Activated naive CD8-positive, alpha-beta T cell treated with anti-CD3 and anti-CD28 coated beads, Interleukin-2, amount 10 ng/mL, durations not matched to agents 7 days and 5 days (primary cell): ENCODE data around the gene SCLY. TPM values are rescaled to one million over a fixed set of nuclear protein-coding genes. Genes with fewer than 3 reads are reported as not detected.
"Not testable (repeated sequence)": the region's sequence is repeated elsewhere in the genome, so short reads cannot be mapped to it uniquely, and the experiment has no call there.

Experiments
- ATAC-seq: fragments of 150-1000 bp; cut with Tn5 transposase; one replicate; pipeline ENCODE4 v1.10.0; 2021; ENCODE audit warnings: low read depth, moderate library complexity
- POLR2A ChIA-PET: fragments of 350-600 bp; sonication (Branson Sonifier 250); formaldehyde crosslinking; loops from one replicate; lab custom pipeline; 2021; ENCODE audit warnings: antibody characterized with exemption; lab: Charles Lee
- DNase-seq: peaks from one replicate; pipeline ENCODE4 v3.0.0; 2021
- H3K27ac Mint-ChIP-seq: one replicate; pipeline ENCODE4 v1.8.0; 2022; ENCODE audit warnings: mild to moderate bottlenecking, mixed read lengths
- H3K27me3 Mint-ChIP-seq: one replicate; pipeline ENCODE4 v1.8.0; 2022; ENCODE audit warnings: mild to moderate bottlenecking, moderate library complexity, mixed read lengths
- H3K36me3 Mint-ChIP-seq: one replicate; pipeline ENCODE4 v1.8.0; 2021; ENCODE audit warnings: mild to moderate bottlenecking, mixed read lengths
- H3K4me1 Mint-ChIP-seq: one replicate; pipeline ENCODE4 v1.8.0; 2021; ENCODE audit warnings: mixed read lengths
- H3K4me3 Mint-ChIP-seq: one replicate; pipeline ENCODE4 v1.8.0; 2022; ENCODE audit warnings: mild to moderate bottlenecking, moderate library complexity, mixed read lengths
- H3K9me3 Mint-ChIP-seq: one replicate; pipeline ENCODE4 v1.8.0; 2021; ENCODE audit warnings: mixed read lengths
- total RNA-seq, 2 experiments: library from RNA; stranded (reverse); gene quantifications; one replicate each; pipeline ENCODE4 v1.2.3, GENCODE V29; 2021

The SCLY gene
- total RNA-seq, 2 experiments from 2014 or later = 27.8 to 30.6 TPM

DNA sequence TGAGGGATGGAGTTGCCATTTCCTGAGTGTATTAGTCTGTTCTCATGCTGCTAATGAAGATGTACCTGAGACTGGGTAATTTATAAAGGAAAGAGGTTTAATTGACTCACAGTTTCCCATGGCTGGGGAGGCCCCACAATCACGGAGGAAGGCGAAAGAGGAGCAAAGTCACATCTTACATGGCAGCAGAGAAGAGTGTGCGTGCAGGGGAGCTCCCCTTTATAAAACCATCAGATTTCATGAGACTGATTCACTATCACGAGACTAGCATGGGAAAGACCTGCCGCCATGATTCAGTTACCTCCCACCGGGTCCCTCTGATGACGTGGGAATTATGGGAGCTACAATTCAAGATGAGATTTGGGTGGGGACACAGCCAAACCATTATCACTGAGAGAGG lies 5.9 kb downstream of the SCLY start:
- H3K27me3 Mint-ChIP-seq, ATAC-seq, H3K9me3 Mint-ChIP-seq, POLR2A ChIA-PET, DNase-seq, H3K4me3 Mint-ChIP-seq: not testable (repeated sequence)
- H3K4me1 Mint-ChIP-seq = peaks cover 48% of the 10 kb centered on the region
- H3K27ac Mint-ChIP-seq = peak overlapping the region; percentile 26
- peaks cover 54% of the 10 kb centered on the region for H3K36me3 Mint-ChIP-seq

DNA sequence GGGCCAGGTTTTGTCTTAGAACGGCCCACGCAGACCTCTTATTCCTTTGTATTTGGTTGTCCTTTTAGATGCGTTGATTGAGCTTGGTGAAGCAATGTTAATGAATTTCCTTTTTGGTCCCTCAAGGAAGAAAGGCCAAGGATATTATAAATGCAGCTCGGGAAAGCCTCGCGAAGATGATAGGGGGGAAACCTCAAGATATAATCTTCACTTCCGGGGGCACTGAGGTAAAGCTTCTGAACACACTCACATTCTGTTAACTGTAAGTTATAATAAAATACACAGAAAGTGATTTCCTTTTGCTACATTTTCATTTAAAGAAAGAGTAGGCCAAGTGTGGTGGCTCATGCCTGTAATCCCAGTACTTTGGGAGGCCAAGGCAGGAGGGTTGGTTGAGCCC lies 7.1 kb downstream of the SCLY start:
- POLR2A ChIA-PET = no interaction called here
- DNase-seq (no peak), ATAC-seq (no peak)
- Mint-ChIP-seq H3K4me3 (peak overlapping the region; percentile 66), H3K27ac (peak overlapping the region; percentile 77), H3K4me1 (peaks cover 41% of the 10 kb centered on the region), H3K36me3 (peaks cover 66% of the 10 kb centered on the region), H3K27me3 (no peaks in the 10 kb centered on the region), H3K9me3 (peaks cover 17% of the 10 kb centered on the region)

- ATAC-seq (peak; percentile 31), DNase-seq (peak; percentile 41)
- H3K27me3 Mint-ChIP-seq = no peaks in the 10 kb centered on the region
- POLR2A ChIA-PET = interaction anchor here (1.3 kb wide), 1 partner anchor 8 kb away, joined by 5 read pairs; the partner anchor contains the start of gene SCLY
- peaks cover 19% of the 10 kb centered on the region for H3K9me3 Mint-ChIP-seq
- peaks cover 74% of the 10 kb centered on the region for H3K36me3 Mint-ChIP-seq
- peaks cover 32% of the 10 kb centered on the region for H3K4me1 Mint-ChIP-seq
- H3K4me3 Mint-ChIP-seq = peak overlapping the region; percentile 73
- peak overlapping the region; percentile 85 for H3K27ac Mint-ChIP-seq
These were observed 8.4 kb downstream of the SCLY start for GRCh38 chr2:238069021-238069709.

GRCh38 chr2:238069877-238070276 lies 9.1 kb downstream of the SCLY start:
- ATAC-seq = no peak
- Mint-ChIP-seq H3K27me3 (no peaks in the 10 kb centered on the region), H3K36me3 (peaks cover 75% of the 10 kb centered on the region), H3K9me3 (peaks cover 20% of the 10 kb centered on the region), H3K4me1 (peaks cover 31% of the 10 kb centered on the region), H3K4me3 (peak overlapping the region; percentile 73), H3K27ac (peak overlapping the region; percentile 85)
- POLR2A ChIA-PET = interaction anchor here (1.3 kb wide), 1 partner anchor 9 kb away, joined by 5 read pairs; the partner anchor contains the start of gene SCLY
- no peak for DNase-seq

DNA sequence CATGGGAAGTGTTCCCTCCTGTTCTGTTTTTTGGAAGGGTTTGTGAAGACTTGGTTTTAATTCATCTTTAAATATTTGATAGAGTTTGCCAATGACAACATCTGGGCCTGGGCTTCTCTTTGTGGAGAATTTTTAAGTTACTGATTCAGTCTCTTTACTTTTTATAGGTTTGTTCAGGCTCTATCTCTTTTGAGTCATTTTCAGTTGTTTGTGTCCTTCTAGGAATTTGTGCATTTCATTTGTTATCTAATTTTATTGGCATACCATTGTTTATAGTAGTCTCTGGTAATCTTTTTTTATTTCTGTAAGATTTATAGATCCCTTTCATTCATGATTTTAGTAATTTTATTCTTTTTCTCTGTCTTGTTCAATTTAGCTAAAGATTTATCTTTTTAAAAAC lies 14.6 kb downstream of the SCLY start:
- DNase-seq (no peak), ATAC-seq (no peak)
- peaks cover 2% of the 10 kb centered on the region for H3K4me1 Mint-ChIP-seq
- no peak overlapping the region for H3K4me3 Mint-ChIP-seq
- H3K27ac Mint-ChIP-seq = no peak overlapping the region
- H3K36me3 Mint-ChIP-seq = peaks cover 67% of the 10 kb centered on the region
- peaks cover 16% of the 10 kb centered on the region for H3K9me3 Mint-ChIP-seq
- POLR2A ChIA-PET = interaction anchor here (0.7 kb wide), 2 partner anchors 52 to 1063 kb away, joined by 4 read pairs; no protein-coding TSS in a partner anchor
- H3K27me3 Mint-ChIP-seq = no peaks in the 10 kb centered on the region

GRCh38 chr2:238077292-238077691 lies 16.5 kb downstream of the SCLY start:
- Mint-ChIP-seq H3K4me3 (no peak overlapping the region), H3K36me3 (peaks cover 69% of the 10 kb centered on the region), H3K4me1 (no peaks in the 10 kb centered on the region), H3K27ac (no peak overlapping the region), H3K9me3 (peaks cover 9% of the 10 kb centered on the region), H3K27me3 (no peaks in the 10 kb centered on the region)
- ATAC-seq (no peak), DNase-seq (no peak)
- POLR2A ChIA-PET = no interaction called here

- POLR2A ChIA-PET = no interaction called here
- H3K9me3 Mint-ChIP-seq = peaks cover 1% of the 10 kb centered on the region
These were observed 19.1 kb downstream of the SCLY start for GRCh38 chr2:238079874-238080327.

GRCh38 chr2:238080518-238080917 lies 19.7 kb downstream of the SCLY start:
- POLR2A ChIA-PET = interaction anchor here (1.7 kb wide), 1 partner anchor 20 kb away, joined by 5 read pairs; the partner anchor contains the start of gene SCLY
- Mint-ChIP-seq H3K36me3 (peaks cover 56% of the 10 kb centered on the region), H3K27ac (no peak overlapping the region), H3K27me3 (no peaks in the 10 kb centered on the region), H3K4me3 (no peak overlapping the region), H3K4me1 (no peaks in the 10 kb centered on the region), H3K9me3 (no peaks in the 10 kb centered on the region)
- DNase-seq = no peak
- no peak for ATAC-seq

More at GRCh38 chr2:238079874-238080327, 19.1 kb downstream of the SCLY start:
- H3K4me3 Mint-ChIP-seq = no peak overlapping the region
- DNase-seq (no peak), ATAC-seq (no peak)
- no peaks in the 10 kb centered on the region for H3K4me1 Mint-ChIP-seq
- H3K27me3 Mint-ChIP-seq = no peaks in the 10 kb centered on the region
- peaks cover 56% of the 10 kb centered on the region for H3K36me3 Mint-ChIP-seq
- H3K27ac Mint-ChIP-seq = no peak overlapping the region

- H3K36me3 Mint-ChIP-seq = peaks cover 58% of the 10 kb centered on the region
- DNase-seq = no peak
- no peak overlapping the region for H3K27ac Mint-ChIP-seq
- H3K4me3 Mint-ChIP-seq = no peak overlapping the region
- no peaks in the 10 kb centered on the region for H3K9me3 Mint-ChIP-seq
- no peak for ATAC-seq
- POLR2A ChIA-PET = interaction anchor here (1.7 kb wide), 1 partner anchor 21 kb away, joined by 5 read pairs; the partner anchor contains the start of gene SCLY
- no peaks in the 10 kb centered on the region for H3K27me3 Mint-ChIP-seq
- H3K4me1 Mint-ChIP-seq = no peaks in the 10 kb centered on the region
These were observed 20.3 kb downstream of the SCLY start for GRCh38 chr2:238081150-238081549.

DNA sequence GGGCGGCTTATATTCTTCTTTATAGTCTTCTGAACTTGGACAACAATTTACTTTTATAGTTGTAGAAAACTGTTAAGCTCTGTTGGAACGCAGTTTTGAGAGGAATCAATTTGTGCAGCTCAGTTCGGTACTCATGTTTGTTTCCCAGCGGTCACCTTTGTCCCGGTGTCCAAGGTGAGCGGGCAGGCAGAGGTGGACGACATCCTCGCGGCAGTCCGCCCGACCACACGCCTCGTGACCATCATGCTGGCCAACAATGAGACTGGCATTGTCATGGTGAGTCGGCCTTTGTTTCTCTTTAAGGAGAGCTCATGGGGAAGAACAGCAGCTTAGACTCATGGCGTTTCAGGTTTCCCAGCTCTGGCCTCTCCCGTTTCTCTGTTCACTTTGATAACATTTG lies 20.8 kb downstream of the SCLY start:
- Mint-ChIP-seq H3K4me1 (no peaks in the 10 kb centered on the region), H3K4me3 (no peak overlapping the region), H3K36me3 (peaks cover 56% of the 10 kb centered on the region), H3K9me3 (no peaks in the 10 kb centered on the region), H3K27me3 (no peaks in the 10 kb centered on the region), H3K27ac (no peak overlapping the region)
- POLR2A ChIA-PET = interaction anchor here (1.7 kb wide), 1 partner anchor 21 kb away, joined by 5 read pairs; the partner anchor contains the start of gene SCLY
- DNase-seq (no peak), ATAC-seq (no peak)

GRCh38 chr2:238082151-238082550 lies 21.4 kb downstream of the SCLY start:
- peaks cover 4% of the 10 kb centered on the region for H3K4me1 Mint-ChIP-seq
- DNase-seq (no peak), ATAC-seq (no peak)
- H3K9me3 Mint-ChIP-seq = no peaks in the 10 kb centered on the region
- POLR2A ChIA-PET = interaction anchor here (1.7 kb wide), 1 partner anchor 22 kb away, joined by 5 read pairs; the partner anchor contains the start of gene SCLY
- H3K4me3 Mint-ChIP-seq = no peak overlapping the region
- H3K27ac Mint-ChIP-seq = no peak overlapping the region
- peaks cover 52% of the 10 kb centered on the region for H3K36me3 Mint-ChIP-seq
- H3K27me3 Mint-ChIP-seq = no peaks in the 10 kb centered on the region

GRCh38 chr2:238082827-238083226 lies 22.0 kb downstream of the SCLY start:
- H3K27me3 Mint-ChIP-seq = no peaks in the 10 kb centered on the region
- POLR2A ChIA-PET = no interaction called here
- peaks cover 6% of the 10 kb centered on the region for H3K4me1 Mint-ChIP-seq
- no peaks in the 10 kb centered on the region for H3K9me3 Mint-ChIP-seq
- ATAC-seq (no peak), DNase-seq (no peak)
- no peak overlapping the region for H3K4me3 Mint-ChIP-seq
- H3K27ac Mint-ChIP-seq = no peak overlapping the region
- peaks cover 47% of the 10 kb centered on the region for H3K36me3 Mint-ChIP-seq

DNA sequence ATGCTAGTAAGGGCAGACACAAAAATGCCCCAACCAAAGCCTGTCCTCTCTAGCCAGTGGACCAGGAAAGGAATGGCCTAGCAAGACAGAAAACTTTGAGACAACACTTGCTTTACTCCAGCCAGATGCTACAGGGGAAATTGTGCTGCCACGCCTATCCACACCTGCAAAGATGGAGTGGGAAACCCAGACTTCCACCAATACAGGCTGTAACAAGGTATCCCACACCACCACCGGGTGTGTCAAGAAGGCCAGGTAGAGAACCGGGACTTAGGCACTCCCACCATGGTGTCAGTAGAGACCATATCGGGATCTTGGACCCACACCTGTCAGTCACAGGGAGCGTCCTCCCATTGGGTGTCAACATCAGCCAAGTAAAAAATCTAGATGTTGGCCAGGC lies 23.1 kb downstream of the SCLY start:
- H3K27me3 Mint-ChIP-seq = no peaks in the 10 kb centered on the region
- H3K27ac Mint-ChIP-seq = no peak overlapping the region
- no peak overlapping the region for H3K4me3 Mint-ChIP-seq
- H3K4me1 Mint-ChIP-seq = peaks cover 6% of the 10 kb centered on the region
- DNase-seq (no peak), ATAC-seq (no peak)
- peaks cover 43% of the 10 kb centered on the region for H3K36me3 Mint-ChIP-seq
- POLR2A ChIA-PET = no interaction called here
- no peaks in the 10 kb centered on the region for H3K9me3 Mint-ChIP-seq

- H3K4me1 Mint-ChIP-seq = peaks cover 6% of the 10 kb centered on the region
- H3K27ac Mint-ChIP-seq = no peak overlapping the region
- peaks cover 36% of the 10 kb centered on the region for H3K36me3 Mint-ChIP-seq
- no peak overlapping the region for H3K4me3 Mint-ChIP-seq
- H3K27me3 Mint-ChIP-seq = no peaks in the 10 kb centered on the region
- no peak for DNase-seq
- POLR2A ChIA-PET = no interaction called here
- H3K9me3 Mint-ChIP-seq = no peaks in the 10 kb centered on the region
- no peak for ATAC-seq
These were observed 24.0 kb downstream of the SCLY start for GRCh38 chr2:238084761-238085160.
